HepG2 (cell line): ENCODE data around the gene HRC.

Experiments used
- ATF7 ChIP-seq, 2 experiments: fragments of 450-650 bp in 1 of 2; sonication (generic) in 1 of 2; formaldehyde crosslinking in 1 of 2; IDR thresholded peaks; 2 replicates each; pipeline versions ENCODE4 v1.4.0 to v1.6.1; 2016 to 2020; ENCODE audit warnings: antibody characterized with exemption in 1 of 2, mild to moderate bottlenecking in 1 of 2, missing genetic modification reagents in 1 of 2
- CTCF ChIP-seq: sonication (generic); formaldehyde crosslinking; IDR thresholded peaks from 2 replicates; pipeline ENCODE4 v1.5.0; 2020; ENCODE audit warnings: mild to moderate bottlenecking, missing genetic modification reagents, moderate library complexity
- NCOA1 ChIP-seq: sonication (generic); formaldehyde crosslinking; IDR thresholded peaks from 2 replicates; pipeline ENCODE4 v1.9.0; 2021; ENCODE audit warnings: missing genetic modification reagents
- POLR2A ChIP-seq, 2 experiments: IDR thresholded peaks; 2 replicates each; pipeline ENCODE4 v1.6.1; 2011; ENCODE audit warnings: low read depth in 2 of 2, low read length in 2 of 2, mild to moderate bottlenecking in 1 of 2, moderate library complexity in 1 of 2; ENCODE audit not compliant: insufficient read depth in 1 of 2
- RAD21 ChIP-seq: fragments of 450-650 bp; formaldehyde crosslinking; IDR thresholded peaks from 2 replicates; pipeline ENCODE4 v1.5.0; 2020; ENCODE audit warnings: mild to moderate bottlenecking
- TCF7L2 ChIP-seq: IDR thresholded peaks from 2 replicates; pipeline ENCODE4 v1.6.1; 2011; ENCODE audit warnings: mild to moderate bottlenecking, low read depth, low read length, moderate library complexity
- ZBTB38 ChIP-seq: sonication (generic); formaldehyde crosslinking; IDR thresholded peaks from 2 replicates; pipeline ENCODE4 v1.5.1; 2020; ENCODE audit warnings: mild to moderate bottlenecking, missing genetic modification reagents
- TF ChIP-seq, protein P1 (sequence below): fragments of 450-650 bp; IDR thresholded peaks from 2 replicates; pipeline ENCODE4 v1.6.1; 2016
- TF ChIP-seq, protein P2 (sequence below): sonication (generic); formaldehyde crosslinking; IDR thresholded peaks from 2 replicates; pipeline ENCODE4 v1.4.0; 2020; ENCODE audit warnings: missing genetic modification reagents

GRCh38 chr19:49117677-49118564, 37.3 kb downstream of the HRC start:
- TF ChIP-seq, protein P1, sequence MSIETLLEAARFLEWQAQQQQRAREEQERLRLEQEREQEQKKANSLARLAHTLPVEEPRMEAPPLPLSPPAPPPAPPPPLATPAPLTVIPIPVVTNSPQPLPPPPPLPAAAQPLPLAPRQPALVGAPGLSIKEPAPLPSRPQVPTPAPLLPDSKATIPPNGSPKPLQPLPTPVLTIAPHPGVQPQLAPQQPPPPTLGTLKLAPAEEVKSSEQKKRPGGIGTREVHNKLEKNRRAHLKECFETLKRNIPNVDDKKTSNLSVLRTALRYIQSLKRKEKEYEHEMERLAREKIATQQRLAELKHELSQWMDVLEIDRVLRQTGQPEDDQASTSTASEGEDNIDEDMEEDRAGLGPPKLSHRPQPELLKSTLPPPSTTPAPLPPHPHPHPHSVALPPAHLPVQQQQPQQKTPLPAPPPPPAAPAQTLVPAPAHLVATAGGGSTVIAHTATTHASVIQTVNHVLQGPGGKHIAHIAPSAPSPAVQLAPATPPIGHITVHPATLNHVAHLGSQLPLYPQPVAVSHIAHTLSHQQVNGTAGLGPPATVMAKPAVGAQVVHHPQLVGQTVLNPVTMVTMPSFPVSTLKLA: no peak
- TF ChIP-seq POLR2A (IDR thresholded peaks at IDR 0.05; ENCODE audit: insufficient read depth in 1 of 2, low read depth in 2 of 2, low read length in 2 of 2) (no peak), NCOA1 (no peak), ZBTB38 (CRISPR knock-in tag) (peak; percentile 90), RAD21 (no peak), TCF7L2 (no peak), ATF7 (IDR thresholded peaks at IDR 0.05) (no peak), ATF7 (CRISPR knock-in tag; IDR thresholded peaks at IDR 0.05) (no peak), CTCF (no peak)
- TF ChIP-seq, protein P2, sequence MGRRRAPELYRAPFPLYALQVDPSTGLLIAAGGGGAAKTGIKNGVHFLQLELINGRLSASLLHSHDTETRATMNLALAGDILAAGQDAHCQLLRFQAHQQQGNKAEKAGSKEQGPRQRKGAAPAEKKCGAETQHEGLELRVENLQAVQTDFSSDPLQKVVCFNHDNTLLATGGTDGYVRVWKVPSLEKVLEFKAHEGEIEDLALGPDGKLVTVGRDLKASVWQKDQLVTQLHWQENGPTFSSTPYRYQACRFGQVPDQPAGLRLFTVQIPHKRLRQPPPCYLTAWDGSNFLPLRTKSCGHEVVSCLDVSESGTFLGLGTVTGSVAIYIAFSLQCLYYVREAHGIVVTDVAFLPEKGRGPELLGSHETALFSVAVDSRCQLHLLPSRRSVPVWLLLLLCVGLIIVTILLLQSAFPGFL (CRISPR knock-in tag): no peak
